HG03066 (cell line): Measurements from ENCODE around the gene LYPD6B.
"Not testable (repeated sequence)": the region's sequence is repeated elsewhere in the genome, so short reads cannot be mapped to it uniquely, and the experiment has no call there.

ENCODE experiments used
- ATAC-seq: cut with Tn5 transposase; IDR thresholded peaks from one replicate; pipeline ENCODE4 v1.9.1; 2021; ENCODE audit warnings: low read depth; ENCODE audit not compliant: unreplicated experiment

The LYPD6B gene

DNA sequence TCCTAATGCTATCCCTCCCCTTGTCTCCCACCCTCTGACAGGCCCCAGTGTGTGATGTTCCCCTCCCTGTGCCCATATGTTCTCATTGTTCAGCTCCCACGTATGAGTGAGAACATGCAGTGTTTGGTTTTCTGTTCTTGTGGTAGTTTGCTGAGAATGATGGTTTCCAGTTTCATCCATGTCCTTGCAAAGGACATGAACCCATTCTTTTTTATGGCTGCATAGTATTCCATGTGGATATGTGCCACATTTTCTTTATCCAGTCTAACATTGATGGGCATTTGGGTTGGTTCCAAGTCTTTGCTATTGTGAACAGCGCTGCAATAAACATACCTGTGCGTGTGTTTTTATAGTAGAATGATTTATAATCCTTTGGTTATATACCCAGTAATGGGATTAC, 212.9 kb downstream of the LYPD6B start:
- not testable (repeated sequence) for ATAC-seq

GRCh38 chr2:149256877-149257276, 218.4 kb downstream of the LYPD6B start:
- ATAC-seq, result not testable (repeated sequence)

DNA sequence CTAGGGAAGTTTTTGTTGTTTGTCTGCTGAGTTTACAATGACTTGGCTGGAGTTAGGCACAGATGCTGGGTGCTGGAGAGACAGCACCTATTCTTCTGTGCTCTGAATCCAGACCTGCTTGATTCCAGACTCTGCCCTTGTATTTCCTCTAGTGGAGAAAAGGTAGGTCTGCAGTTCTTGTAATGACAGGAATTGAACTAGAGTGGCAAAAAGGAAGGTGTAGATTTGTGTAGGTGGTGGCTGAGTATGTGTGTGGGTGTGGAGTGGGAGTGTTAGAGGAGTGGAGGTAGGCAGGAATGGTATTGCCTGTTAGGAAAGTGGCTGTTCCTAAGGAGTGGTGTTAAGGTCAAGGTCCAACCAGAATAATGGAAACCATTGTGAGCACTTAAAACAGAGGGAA, 220.0 kb downstream of the LYPD6B start:
- no peak for ATAC-seq

DNA sequence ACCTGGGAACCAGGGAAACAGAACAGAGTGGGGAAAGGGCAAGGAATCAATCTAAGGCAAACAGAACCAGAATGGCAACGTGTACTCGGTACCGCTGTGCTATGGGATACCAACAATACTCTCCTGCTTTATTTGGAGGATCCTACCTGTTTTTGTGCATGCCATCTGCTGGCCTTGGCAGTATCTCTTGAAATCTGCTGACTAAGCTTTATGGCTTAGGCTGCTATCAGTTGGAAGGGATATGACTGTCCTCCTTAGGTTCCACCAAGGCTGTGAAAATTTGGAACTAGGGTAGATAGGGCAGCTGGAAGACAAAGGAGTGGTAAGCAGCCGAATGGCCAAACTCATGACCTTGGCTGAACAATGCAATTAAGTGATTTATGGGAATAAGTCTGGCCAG, 220.6 kb downstream of the LYPD6B start:
- no peak for ATAC-seq

- no peak for ATAC-seq
Observed at GRCh38 chr2:149261692-149262091, 223.2 kb downstream of the LYPD6B start.
